Thyroid gland (tissue), 4 donors: ENCODE results near the gene SERINC4. TPM values are rescaled to one million over a fixed set of nuclear protein-coding genes. Genes with fewer than 3 reads are reported as not detected.
A peak's percentile ranks its signal among the peaks of the same experiment; 100 is the strongest.
"Not testable (repeated sequence)": the region's sequence is repeated elsewhere in the genome, so short reads cannot be mapped to it uniquely, and the experiment has no call there.

ENCODE experiments used
- DNase-seq, 2 donors: peaks; one replicate each; pipeline ENCODE4 v3.0.0-alpha.2; 2019
- H3K27ac ChIP-seq, 3 donors: fragments of 200-600 bp; sonication (generic); 1 replicate in 2 of 3; 2 replicates in 1 of 3; pipeline ENCODE4 v1.5.1; 2016 to 2019; ENCODE audit warnings: mild to moderate bottlenecking in 1 of 3, moderate library complexity in 1 of 3
- H3K27me3 ChIP-seq: fragments of 200-600 bp; sonication (generic); one replicate; pipeline ENCODE4 v1.5.1; 2019
- H3K36me3 ChIP-seq, 2 donors: fragments of 200-600 bp; sonication (generic); one replicate each; pipeline ENCODE4 v1.5.1; 2016 to 2019
- H3K4me1 ChIP-seq, 2 donors: fragments of 200-600 bp; sonication (generic); one replicate each; pipeline ENCODE4 v1.5.1; 2017 to 2019
- H3K4me3 ChIP-seq, 3 donors: fragments of 200-600 bp; sonication (generic); replicated peaks in 1 of 3; 1 replicate in 2 of 3; 2 replicates in 1 of 3; pipeline ENCODE4 v1.5.1; 2016; ENCODE audit warnings: mild to moderate bottlenecking in 1 of 3
- H3K9me3 ChIP-seq: fragments of 200-600 bp; sonication (generic); one replicate; pipeline ENCODE4 v1.5.1; 2017
- POLR2A ChIP-seq, 2 donors: fragments of 450-650 bp; IDR thresholded peaks; one replicate each; pipeline ENCODE4 v1.6.1; 2017; ENCODE audit warnings: antibody characterized with exemption in 2 of 2, mild to moderate bottlenecking in 2 of 2, moderate library complexity in 1 of 2
- WGBS, 2 donors: methylation state at CpG; one replicate each; pipeline ENCODE4 v1.1.5; 2017; 5-methylcytosine and 5-hydroxymethylcytosine counted together
- intact Hi-C: fragments of 100-400 bp; cut with DNase I; formaldehyde crosslinking; loops from one replicate; pipeline ENCODE4 v1.15.1; 2023
- total RNA-seq, 4 donors: library from RNA; depleted of rRNA; stranded (reverse); fragments of >200 nt; gene quantifications; one replicate each; pipeline ENCODE4 v1.2.3, GENCODE V29; 2016
- TF ChIP-seq, protein P1 (sequence below), 6 experiments: fragments of 200-600 bp in 3 of 6; fragments of 450-650 bp in 3 of 6; sonication (generic) in 3 of 6; IDR thresholded peaks; one replicate each; pipeline ENCODE4 v1.5.1; 2016 to 2019; ENCODE audit warnings: antibody characterized with exemption in 6 of 6, mild to moderate bottlenecking in 2 of 6, inconsistent platforms in 1 of 6, moderate library complexity in 1 of 6

The SERINC4 gene
- total RNA-seq, 4 donors from 2014 or later, result 0.33 TPM; not detected in 3

DNA sequence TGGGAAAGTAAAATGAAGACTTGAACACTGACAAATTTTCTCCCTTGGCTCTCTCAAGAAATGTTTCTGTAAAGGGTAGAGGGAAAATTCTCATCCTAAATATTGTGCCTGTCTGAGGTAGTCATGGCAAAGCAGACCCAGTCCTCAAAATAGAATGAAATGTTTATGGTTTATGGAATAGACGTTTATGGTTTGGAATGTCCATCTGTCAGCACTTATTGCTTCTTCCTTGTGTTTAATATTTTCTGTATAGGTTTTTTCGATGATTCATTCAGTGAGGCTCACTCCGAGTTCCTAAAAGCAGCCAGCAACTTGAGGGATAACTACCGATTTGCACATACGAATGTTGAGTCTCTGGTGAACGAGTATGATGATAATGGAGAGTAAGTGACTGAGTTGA lies 37.2 kb downstream of the SERINC4 start:
- H3K9me3 ChIP-seq, result no peaks in the 10 kb centered on the region
- intact Hi-C loops, result no loop called here
- peaks cover 78 to 90% of the 10 kb centered on the region in 2 donors for H3K36me3 ChIP-seq
- H3K27me3 ChIP-seq, result no peaks in the 10 kb centered on the region
- no peak overlapping the region for H3K4me3 ChIP-seq
- no peak for DNase-seq
- no peaks in the 10 kb centered on the region for H3K4me1 ChIP-seq
- no peak for TF ChIP-seq POLR2A (IDR thresholded peaks at IDR 0.05)
- TF ChIP-seq, protein P1, sequence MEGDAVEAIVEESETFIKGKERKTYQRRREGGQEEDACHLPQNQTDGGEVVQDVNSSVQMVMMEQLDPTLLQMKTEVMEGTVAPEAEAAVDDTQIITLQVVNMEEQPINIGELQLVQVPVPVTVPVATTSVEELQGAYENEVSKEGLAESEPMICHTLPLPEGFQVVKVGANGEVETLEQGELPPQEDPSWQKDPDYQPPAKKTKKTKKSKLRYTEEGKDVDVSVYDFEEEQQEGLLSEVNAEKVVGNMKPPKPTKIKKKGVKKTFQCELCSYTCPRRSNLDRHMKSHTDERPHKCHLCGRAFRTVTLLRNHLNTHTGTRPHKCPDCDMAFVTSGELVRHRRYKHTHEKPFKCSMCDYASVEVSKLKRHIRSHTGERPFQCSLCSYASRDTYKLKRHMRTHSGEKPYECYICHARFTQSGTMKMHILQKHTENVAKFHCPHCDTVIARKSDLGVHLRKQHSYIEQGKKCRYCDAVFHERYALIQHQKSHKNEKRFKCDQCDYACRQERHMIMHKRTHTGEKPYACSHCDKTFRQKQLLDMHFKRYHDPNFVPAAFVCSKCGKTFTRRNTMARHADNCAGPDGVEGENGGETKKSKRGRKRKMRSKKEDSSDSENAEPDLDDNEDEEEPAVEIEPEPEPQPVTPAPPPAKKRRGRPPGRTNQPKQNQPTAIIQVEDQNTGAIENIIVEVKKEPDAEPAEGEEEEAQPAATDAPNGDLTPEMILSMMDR (IDR thresholded peaks at IDR 0.05), result no peak
- no peak overlapping the region for H3K27ac ChIP-seq
- 86 to 91% methylated on average over 6 of the region's 6 CpGs for WGBS, 2 donors

DNA sequence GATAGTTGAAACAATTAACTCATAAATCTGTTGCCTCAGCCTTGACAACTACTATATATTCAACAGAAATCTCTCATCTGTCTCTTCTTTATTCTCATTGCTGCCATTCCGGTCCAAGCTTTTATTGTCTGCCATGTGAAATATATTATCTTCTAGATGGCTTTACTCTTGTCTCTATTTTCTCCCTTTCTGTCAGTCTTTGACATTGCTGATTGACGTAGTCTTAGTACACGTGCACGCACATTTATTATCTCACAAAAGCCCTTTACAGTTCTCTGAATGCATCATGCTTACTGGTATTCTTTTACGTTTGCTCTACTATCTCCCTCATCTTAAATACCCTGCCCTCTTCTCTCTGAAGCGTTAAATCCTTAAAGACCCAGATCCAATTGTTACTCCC lies 48.1 kb downstream of the SERINC4 start:
- no peak overlapping the region for H3K27ac ChIP-seq
- H3K4me1 ChIP-seq, result peaks cover 44 to 53% of the 10 kb centered on the region in 2 donors
- intact Hi-C loops, result no loop called here
- H3K9me3 ChIP-seq, result no peaks in the 10 kb centered on the region
- DNase-seq, result no peak
- TF ChIP-seq, protein P1 (IDR thresholded peaks at IDR 0.05), result no peak
- no peak for TF ChIP-seq POLR2A (IDR thresholded peaks at IDR 0.05)
- WGBS, 2 donors, result 70 to 81% methylated on average over 6 of the region's 6 CpGs
- H3K27me3 ChIP-seq, result no peaks in the 10 kb centered on the region
- H3K36me3 ChIP-seq, result peaks cover 17 to 31% of the 10 kb centered on the region in 2 donors
- no peak overlapping the region for H3K4me3 ChIP-seq

DNA sequence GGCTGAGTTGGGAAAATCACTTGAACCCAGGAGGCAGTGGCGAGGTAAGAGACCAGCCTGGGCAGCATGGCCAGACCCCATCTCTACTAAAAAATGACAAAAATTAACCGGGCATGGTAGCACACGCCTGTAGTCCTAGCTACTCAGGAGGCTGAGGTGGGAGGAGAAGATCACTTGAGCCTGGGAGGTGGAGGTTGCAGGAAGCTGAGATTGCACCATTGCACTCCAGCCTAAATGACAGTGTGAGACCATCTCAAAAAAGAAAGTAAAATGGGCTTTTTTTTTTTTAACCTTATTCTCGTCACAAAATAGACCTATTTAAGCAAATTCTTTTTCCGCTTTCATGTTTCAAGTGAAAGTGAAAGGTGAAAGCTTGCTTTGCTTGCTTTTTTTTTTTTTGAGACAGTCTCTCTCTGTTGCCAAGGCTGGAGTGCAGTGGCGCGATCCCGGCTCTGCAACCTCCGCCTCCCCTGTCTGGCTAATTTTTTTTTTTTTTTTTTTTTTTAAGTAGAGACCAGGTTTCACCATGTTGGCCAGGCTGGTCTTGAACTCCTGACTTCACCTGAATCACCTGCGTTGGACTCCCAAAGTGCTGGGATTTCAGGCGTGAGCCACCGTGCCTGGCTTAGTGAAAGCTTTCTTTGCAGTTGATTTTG lies 50.2 kb downstream of the SERINC4 start:
- Histone ChIP-seq H3K27me3 (no peaks in the 10 kb centered on the region), H3K4me1 (peaks cover 44 to 58% of the 10 kb centered on the region in 2 donors), H3K36me3 (peaks cover 10% of the 10 kb centered on the region in 2 donors), H3K4me3 (peak overlapping the region in 1 of 3 donors; percentile 17), H3K27ac (peak overlapping the region; percentile 7 to 62 (median 53)), H3K9me3 (no peaks in the 10 kb centered on the region)
- TF ChIP-seq POLR2A (IDR thresholded peaks at IDR 0.05), result no peak
- TF ChIP-seq, protein P1 (IDR thresholded peaks at IDR 0.05), result no peak
- intact Hi-C loops, result no loop called here
- peak; percentile 60 to 66 for DNase-seq
- 44 to 48% methylated on average over 12 of the region's 12 CpGs for WGBS, 2 donors

DNA sequence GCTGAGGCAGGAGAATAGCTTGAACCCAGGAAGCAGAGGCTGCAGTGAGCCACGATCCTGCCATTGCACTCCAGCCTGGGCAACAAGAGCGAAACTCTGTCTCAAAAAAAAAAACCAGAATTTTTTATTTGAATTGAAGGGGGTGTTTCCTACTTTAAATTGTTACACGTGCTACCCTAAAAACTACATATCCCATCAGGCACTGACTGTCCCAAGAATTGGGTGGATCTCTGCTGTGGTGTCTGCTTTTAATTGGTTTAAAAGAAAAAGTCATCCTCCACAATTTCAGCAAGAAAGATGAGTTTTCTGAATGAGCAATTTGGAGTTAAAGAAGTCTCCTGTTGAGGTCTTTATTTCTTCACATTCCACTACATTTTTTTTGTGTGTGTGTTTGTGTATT lies 51.6 kb downstream of the SERINC4 start:
- intact Hi-C loops, result no loop called here
- Histone ChIP-seq H3K4me3 (no peak overlapping the region), H3K9me3 (no peaks in the 10 kb centered on the region), H3K36me3 (no peaks in the 10 kb centered on the region), H3K4me1 (peaks cover 44 to 56% of the 10 kb centered on the region in 2 donors), H3K27ac (no peak overlapping the region), H3K27me3 (no peaks in the 10 kb centered on the region)
- WGBS, 2 donors, result 59 to 64% methylated on average over 3 of the region's 3 CpGs
- no peak for DNase-seq
- no peak for TF ChIP-seq POLR2A (IDR thresholded peaks at IDR 0.05)
- TF ChIP-seq, protein P1 (IDR thresholded peaks at IDR 0.05), result no peak

DNA sequence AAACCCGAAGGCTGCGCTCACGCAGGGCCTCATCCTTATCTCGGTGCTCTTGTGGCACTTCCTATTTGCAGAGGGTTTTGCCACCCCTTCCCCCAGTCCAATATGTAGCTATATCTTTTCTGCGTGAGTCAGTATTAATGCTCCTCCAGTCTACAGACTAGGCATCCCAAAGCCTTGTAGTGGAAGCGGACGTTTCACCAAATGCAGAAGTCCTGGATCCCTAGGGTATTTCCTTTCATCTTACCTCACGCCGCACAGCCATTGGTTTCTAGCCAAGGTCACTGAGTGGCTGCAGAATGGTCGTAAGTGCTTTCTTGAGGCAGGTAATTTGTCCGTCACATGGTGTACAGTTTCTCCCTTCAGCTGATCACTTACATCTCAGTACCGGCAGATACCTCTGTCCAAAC lies 53.1 kb downstream of the SERINC4 start:
- TF ChIP-seq POLR2A (IDR thresholded peaks at IDR 0.05), result peak in 1 of 2 donors; percentile 1
- H3K27ac ChIP-seq, result peak overlapping the region; percentile 70 to 97 (median 96)
- H3K4me1 ChIP-seq, result peaks cover 38 to 42% of the 10 kb centered on the region in 2 donors
- DNase-seq, result peak; percentile 37 to 47
- 0 to 2% methylated on average over 8 to 11 of the region's 12 CpGs for WGBS, 2 donors
- H3K36me3 ChIP-seq, H3K9me3 ChIP-seq, intact Hi-C loops, H3K27me3 ChIP-seq: not testable (repeated sequence)
- peak overlapping the region; percentile 41 to 93 (median 53) for H3K4me3 ChIP-seq
